AG04450 (cell line): ENCODE data around the gene CADPS2. TPM values are rescaled to one million over a fixed set of nuclear protein-coding genes. Genes with fewer than 3 reads are reported as not detected.

ENCODE experiments used
- CTCF ChIA-PET: fragments of 300-600, 350-600 bp; formaldehyde crosslinking; extraction: SDS; loops from one replicate; lab custom pipeline; 2022; ENCODE audit warnings: antibody characterized with exemption, inconsistent platforms; lab: Charles Lee
- POLR2A ChIA-PET: fragments of 350-600 bp; formaldehyde crosslinking; extraction: SDS; loops from one replicate; lab custom pipeline; 2021; ENCODE audit warnings: antibody characterized with exemption, inconsistent platforms; lab: Yijun Ruan, JAX
- DNase-seq: peaks from one replicate; pipeline ENCODE4 v3.0.0-alpha.2; 2011; ENCODE audit warnings: low read depth, low spot score
- H3K27ac ChIP-seq: one replicate; pipeline ENCODE4 v1.5.1; 2012; ENCODE audit warnings: low read depth, low read length, control low read depth
- H3K27me3 ChIP-seq: one replicate; pipeline ENCODE4 v1.6.0; 2012; ENCODE audit warnings: low read length; ENCODE audit not compliant: control insufficient read depth, insufficient read depth
- H3K4me3 ChIP-seq: 2 replicates; pipeline ENCODE4 v1.5.1; 2011; ENCODE audit warnings: mild to moderate bottlenecking, low read depth, low read length, control low read depth
- H3K9me3 ChIP-seq: 2 replicates; pipeline ENCODE4 v1.5.1; 2012; ENCODE audit warnings: low read length; ENCODE audit not compliant: control insufficient read depth, insufficient read depth
- CTCF ChIP-seq: IDR thresholded peaks from 2 replicates; pipeline ENCODE4 v1.5.1; 2011; ENCODE audit warnings: low read depth, low read length, control low read depth, inconsistent platforms
- polyA plus RNA-seq: library from polyadenylated mRNA; depleted of rRNA; stranded (reverse); fragments of >200 nt; gene quantifications from 2 replicates; pipeline ENCODE4 v1.2.3, GENCODE V29; 2011

CADPS2 gene
- polyA plus RNA-seq, 1 experiment, result 0.41 TPM

GRCh38 chr7:122881324-122881723 is 4.9 kb downstream of the CADPS2 start:
- POLR2A ChIA-PET, result no interaction called here
- peaks cover 11% of the 10 kb centered on the region for H3K27me3 ChIP-seq
- no peak overlapping the region for H3K27ac ChIP-seq
- H3K4me3 ChIP-seq, result no peak overlapping the region
- H3K9me3 ChIP-seq, result peaks cover 4% of the 10 kb centered on the region
- CTCF ChIA-PET, result no interaction called here
- TF ChIP-seq CTCF, result no peak
- no peak for DNase-seq

- no peak for TF ChIP-seq CTCF
- CTCF ChIA-PET, result no interaction called here
- Histone ChIP-seq H3K9me3 (no peaks in the 10 kb centered on the region), H3K27me3 (no peaks in the 10 kb centered on the region), H3K27ac (no peak overlapping the region), H3K4me3 (no peak overlapping the region)
- POLR2A ChIA-PET, result no interaction called here
- no peak for DNase-seq
These were observed 17.0 kb downstream of the CADPS2 start for GRCh38 chr7:122869260-122869659.

GRCh38 chr7:122867471-122867980 is 18.7 kb downstream of the CADPS2 start:
- TF ChIP-seq CTCF, result no peak
- no peak for DNase-seq
- POLR2A ChIA-PET, result no interaction called here
- Histone ChIP-seq H3K27ac (no peak overlapping the region), H3K9me3 (no peaks in the 10 kb centered on the region), H3K27me3 (no peaks in the 10 kb centered on the region), H3K4me3 (no peak overlapping the region)
- CTCF ChIA-PET, result no interaction called here

GRCh38 chr7:122864838-122865237 is 21.4 kb downstream of the CADPS2 start:
- no peak overlapping the region for H3K27ac ChIP-seq
- ChIA-PET POLR2A (no interaction called here), CTCF (no interaction called here)
- TF ChIP-seq CTCF, result no peak
- H3K4me3 ChIP-seq, result no peak overlapping the region
- no peaks in the 10 kb centered on the region for H3K9me3 ChIP-seq
- H3K27me3 ChIP-seq, result no peaks in the 10 kb centered on the region
- no peak for DNase-seq

GRCh38 chr7:122864016-122864415 is 22.2 kb downstream of the CADPS2 start:
- H3K4me3 ChIP-seq, result no peak overlapping the region
- POLR2A ChIA-PET, result no interaction called here
- CTCF ChIA-PET, result no interaction called here
- no peaks in the 10 kb centered on the region for H3K27me3 ChIP-seq
- H3K27ac ChIP-seq, result no peak overlapping the region
- DNase-seq, result no peak
- no peaks in the 10 kb centered on the region for H3K9me3 ChIP-seq
- TF ChIP-seq CTCF, result no peak
